Activated gamma-delta T cell treated with Interleukin-2 at 50 U/mL for 16 hours (primary cell): ENCODE results near the gene CAMTA1.

Experiments
- DNase-seq: peaks from one replicate; pipeline ENCODE4 v3.0.0-alpha.2; 2020

Gene CAMTA1

GRCh38 chr1:7269525-7269924 is 484.3 kb downstream of the CAMTA1 start:
- DNase-seq, result no peak

GRCh38 chr1:7274256-7274655 is 489.0 kb downstream of the CAMTA1 start:
- no peak for DNase-seq

GRCh38 chr1:7278045-7278444 is 492.8 kb downstream of the CAMTA1 start:
- no peak for DNase-seq

GRCh38 chr1:7278827-7279765 is 493.8 kb downstream of the CAMTA1 start:
- no peak for DNase-seq

GRCh38 chr1:7279769-7280168 is 494.5 kb downstream of the CAMTA1 start:
- no peak for DNase-seq

- DNase-seq, result no peak
These were observed 495.2 kb downstream of the CAMTA1 start for GRCh38 chr1:7280347-7280960.

GRCh38 chr1:7281821-7282220 is 496.6 kb downstream of the CAMTA1 start:
- no peak for DNase-seq

- DNase-seq, result no peak
These were observed 499.7 kb downstream of the CAMTA1 start for GRCh38 chr1:7284839-7285435.

GRCh38 chr1:7285856-7286454 is 500.7 kb downstream of the CAMTA1 start:
- DNase-seq, result no peak

GRCh38 chr1:7287013-7287412 is 501.8 kb downstream of the CAMTA1 start:
- no peak for DNase-seq

GRCh38 chr1:7288992-7289391 is 503.7 kb downstream of the CAMTA1 start:
- no peak for DNase-seq

GRCh38 chr1:7289694-7290093 is 504.4 kb downstream of the CAMTA1 start:
- DNase-seq, result no peak

- no peak for DNase-seq
These were observed 506.0 kb downstream of the CAMTA1 start for GRCh38 chr1:7290971-7291970.

GRCh38 chr1:7292036-7292681 is 506.9 kb downstream of the CAMTA1 start:
- no peak for DNase-seq

- DNase-seq, result no peak
These were observed 507.6 kb downstream of the CAMTA1 start for GRCh38 chr1:7292714-7293419.

- DNase-seq, result no peak
These were observed 508.7 kb downstream of the CAMTA1 start for GRCh38 chr1:7293702-7294629.

GRCh38 chr1:7294636-7295035 is 509.4 kb downstream of the CAMTA1 start:
- DNase-seq, result no peak

- DNase-seq, result no peak
These were observed 510.7 kb downstream of the CAMTA1 start for GRCh38 chr1:7295946-7296345.

GRCh38 chr1:7296968-7297367 is 511.7 kb downstream of the CAMTA1 start:
- DNase-seq, result no peak

GRCh38 chr1:7298145-7298544 is 512.9 kb downstream of the CAMTA1 start:
- no peak for DNase-seq
